ENCODE data around the gene KDM4C. TPM values are rescaled to one million over a fixed set of nuclear protein-coding genes. Genes with fewer than 3 reads are reported as not detected.

The KDM4C gene
- total RNA-seq, 1 experiment from 2014 or later: 7.1 TPM

- TF ChIP-seq TCF7L2 (IDR thresholded peaks at IDR 0.05; ENCODE audit: low read depth, low read length) (no peak), SIN3A (IDR thresholded peaks at IDR 0.05; ENCODE audit: borderline replicate concordance, insufficient read depth, low read depth, low read length) (no peak), POLR2AphosphoS5 (IDR thresholded peaks at IDR 0.05; ENCODE audit: low read depth, low read length) (no peak)
- TF ChIP-seq, protein P1, sequence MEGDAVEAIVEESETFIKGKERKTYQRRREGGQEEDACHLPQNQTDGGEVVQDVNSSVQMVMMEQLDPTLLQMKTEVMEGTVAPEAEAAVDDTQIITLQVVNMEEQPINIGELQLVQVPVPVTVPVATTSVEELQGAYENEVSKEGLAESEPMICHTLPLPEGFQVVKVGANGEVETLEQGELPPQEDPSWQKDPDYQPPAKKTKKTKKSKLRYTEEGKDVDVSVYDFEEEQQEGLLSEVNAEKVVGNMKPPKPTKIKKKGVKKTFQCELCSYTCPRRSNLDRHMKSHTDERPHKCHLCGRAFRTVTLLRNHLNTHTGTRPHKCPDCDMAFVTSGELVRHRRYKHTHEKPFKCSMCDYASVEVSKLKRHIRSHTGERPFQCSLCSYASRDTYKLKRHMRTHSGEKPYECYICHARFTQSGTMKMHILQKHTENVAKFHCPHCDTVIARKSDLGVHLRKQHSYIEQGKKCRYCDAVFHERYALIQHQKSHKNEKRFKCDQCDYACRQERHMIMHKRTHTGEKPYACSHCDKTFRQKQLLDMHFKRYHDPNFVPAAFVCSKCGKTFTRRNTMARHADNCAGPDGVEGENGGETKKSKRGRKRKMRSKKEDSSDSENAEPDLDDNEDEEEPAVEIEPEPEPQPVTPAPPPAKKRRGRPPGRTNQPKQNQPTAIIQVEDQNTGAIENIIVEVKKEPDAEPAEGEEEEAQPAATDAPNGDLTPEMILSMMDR (IDR thresholded peaks at IDR 0.05): no peak
- TF ChIP-seq, protein P2, sequence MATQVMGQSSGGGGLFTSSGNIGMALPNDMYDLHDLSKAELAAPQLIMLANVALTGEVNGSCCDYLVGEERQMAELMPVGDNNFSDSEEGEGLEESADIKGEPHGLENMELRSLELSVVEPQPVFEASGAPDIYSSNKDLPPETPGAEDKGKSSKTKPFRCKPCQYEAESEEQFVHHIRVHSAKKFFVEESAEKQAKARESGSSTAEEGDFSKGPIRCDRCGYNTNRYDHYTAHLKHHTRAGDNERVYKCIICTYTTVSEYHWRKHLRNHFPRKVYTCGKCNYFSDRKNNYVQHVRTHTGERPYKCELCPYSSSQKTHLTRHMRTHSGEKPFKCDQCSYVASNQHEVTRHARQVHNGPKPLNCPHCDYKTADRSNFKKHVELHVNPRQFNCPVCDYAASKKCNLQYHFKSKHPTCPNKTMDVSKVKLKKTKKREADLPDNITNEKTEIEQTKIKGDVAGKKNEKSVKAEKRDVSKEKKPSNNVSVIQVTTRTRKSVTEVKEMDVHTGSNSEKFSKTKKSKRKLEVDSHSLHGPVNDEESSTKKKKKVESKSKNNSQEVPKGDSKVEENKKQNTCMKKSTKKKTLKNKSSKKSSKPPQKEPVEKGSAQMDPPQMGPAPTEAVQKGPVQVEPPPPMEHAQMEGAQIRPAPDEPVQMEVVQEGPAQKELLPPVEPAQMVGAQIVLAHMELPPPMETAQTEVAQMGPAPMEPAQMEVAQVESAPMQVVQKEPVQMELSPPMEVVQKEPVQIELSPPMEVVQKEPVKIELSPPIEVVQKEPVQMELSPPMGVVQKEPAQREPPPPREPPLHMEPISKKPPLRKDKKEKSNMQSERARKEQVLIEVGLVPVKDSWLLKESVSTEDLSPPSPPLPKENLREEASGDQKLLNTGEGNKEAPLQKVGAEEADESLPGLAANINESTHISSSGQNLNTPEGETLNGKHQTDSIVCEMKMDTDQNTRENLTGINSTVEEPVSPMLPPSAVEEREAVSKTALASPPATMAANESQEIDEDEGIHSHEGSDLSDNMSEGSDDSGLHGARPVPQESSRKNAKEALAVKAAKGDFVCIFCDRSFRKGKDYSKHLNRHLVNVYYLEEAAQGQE (IDR thresholded peaks at IDR 0.05; ENCODE audit: insufficient read depth in 1 of 2, low read depth in 2 of 2, low read length in 1 of 2): no peak
- H3K36me3 ChIP-seq (ENCODE audit: control insufficient read depth, insufficient read depth, low read length): no peaks in the 10 kb centered on the region; the same call in 1 of the 2 replicates
- no peak for DNase-seq (ENCODE audit: low read depth, low spot score)
- POLR2A ChIA-PET: no interaction called here
- no peak overlapping the region for H3K27ac ChIP-seq (ENCODE audit: low read length)
- no peaks in the 10 kb centered on the region for H3K4me1 ChIP-seq (ENCODE audit: control insufficient read depth, insufficient read depth, low read length)
- BruUV-seq (replicated peaks): no TSS peak
- no peak for ATAC-seq
- in situ Hi-C loops (cut with HindIII; ENCODE audit: low pct_unique_long_range_greater_than_20kb, low sequenced_read_pairs): no loop called here
- no peaks in the 10 kb centered on the region for H3K27me3 ChIP-seq (ENCODE audit: control insufficient read depth, insufficient read depth, low read length)
- CTCF ChIA-PET: no interaction called here
- no peak overlapping the region for H3K4me3 ChIP-seq (ENCODE audit: low read depth in 2 of 2, low read length in 2 of 2)
- no peaks in the 10 kb centered on the region for H3K9me3 ChIP-seq (ENCODE audit: control insufficient read depth, insufficient read depth, low read depth, low read length)
- intact Hi-C loops (cut with micrococcal nuclease; ENCODE audit: unreplicated experiment): no loop called here
These were observed 210.5 kb downstream of the KDM4C start for GRCh38 chr9:6968271-6968670.

DNA sequence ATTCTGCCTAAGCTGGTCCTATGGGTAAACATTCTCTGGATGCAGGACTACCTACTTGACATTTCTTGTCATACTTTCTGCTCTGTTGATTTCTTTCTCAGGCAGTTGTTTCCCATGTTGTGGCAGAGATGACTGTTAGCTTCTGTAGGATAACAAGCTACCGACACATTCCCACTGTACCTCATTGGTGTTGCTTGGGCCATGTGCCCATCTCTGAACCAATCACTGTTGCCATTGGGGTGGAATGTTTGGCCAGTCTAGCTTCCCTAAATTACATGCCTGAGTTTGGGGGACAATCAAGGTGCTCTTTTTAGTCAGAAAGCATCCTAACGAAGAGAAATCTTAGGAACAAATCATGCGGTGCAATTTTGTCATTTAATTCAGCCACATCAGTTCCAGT is 212.0 kb downstream of the KDM4C start:
- Histone ChIP-seq H3K36me3 (ENCODE audit: control insufficient read depth, insufficient read depth, low read length) (no peaks in the 10 kb centered on the region; the same call in 1 of the 2 replicates), H3K9me3 (ENCODE audit: control insufficient read depth, insufficient read depth, low read depth, low read length) (no peaks in the 10 kb centered on the region), H3K27me3 (ENCODE audit: control insufficient read depth, insufficient read depth, low read length) (no peaks in the 10 kb centered on the region), H3K4me3 (ENCODE audit: low read depth in 2 of 2, low read length in 2 of 2) (no peak overlapping the region), H3K27ac (ENCODE audit: low read length) (no peak overlapping the region), H3K4me1 (ENCODE audit: control insufficient read depth, insufficient read depth, low read length) (no peaks in the 10 kb centered on the region)
- POLR2A ChIA-PET: no interaction called here
- in situ Hi-C loops (cut with HindIII; ENCODE audit: low pct_unique_long_range_greater_than_20kb, low sequenced_read_pairs): no loop called here
- DNase-seq (ENCODE audit: low read depth, low spot score) (no peak), ATAC-seq (no peak)
- intact Hi-C loops (cut with micrococcal nuclease; ENCODE audit: unreplicated experiment): no loop called here
- CTCF ChIA-PET: no interaction called here
- TF ChIP-seq SIN3A (IDR thresholded peaks at IDR 0.05; ENCODE audit: borderline replicate concordance, insufficient read depth, low read depth, low read length) (no peak), POLR2AphosphoS5 (IDR thresholded peaks at IDR 0.05; ENCODE audit: low read depth, low read length) (no peak), TCF7L2 (IDR thresholded peaks at IDR 0.05; ENCODE audit: low read depth, low read length) (no peak)
- TF ChIP-seq, protein P1 (IDR thresholded peaks at IDR 0.05): no peak
- TF ChIP-seq, protein P2 (IDR thresholded peaks at IDR 0.05; ENCODE audit: insufficient read depth in 1 of 2, low read depth in 2 of 2, low read length in 1 of 2): no peak
- BruUV-seq (replicated peaks): no TSS peak
